HuH-7 (cell line): ENCODE data around the gene ARCN1.
A peak's percentile ranks its signal among the peaks of the same experiment; 100 is the strongest.
"Not testable (repeated sequence)": the region's sequence is repeated elsewhere in the genome, so short reads cannot be mapped to it uniquely, and the experiment has no call there.

Experiments
- DNase-seq: peaks from one replicate; pipeline ENCODE4 v3.0.0; 2011; ENCODE audit warnings: low spot score

The ARCN1 gene

DNA sequence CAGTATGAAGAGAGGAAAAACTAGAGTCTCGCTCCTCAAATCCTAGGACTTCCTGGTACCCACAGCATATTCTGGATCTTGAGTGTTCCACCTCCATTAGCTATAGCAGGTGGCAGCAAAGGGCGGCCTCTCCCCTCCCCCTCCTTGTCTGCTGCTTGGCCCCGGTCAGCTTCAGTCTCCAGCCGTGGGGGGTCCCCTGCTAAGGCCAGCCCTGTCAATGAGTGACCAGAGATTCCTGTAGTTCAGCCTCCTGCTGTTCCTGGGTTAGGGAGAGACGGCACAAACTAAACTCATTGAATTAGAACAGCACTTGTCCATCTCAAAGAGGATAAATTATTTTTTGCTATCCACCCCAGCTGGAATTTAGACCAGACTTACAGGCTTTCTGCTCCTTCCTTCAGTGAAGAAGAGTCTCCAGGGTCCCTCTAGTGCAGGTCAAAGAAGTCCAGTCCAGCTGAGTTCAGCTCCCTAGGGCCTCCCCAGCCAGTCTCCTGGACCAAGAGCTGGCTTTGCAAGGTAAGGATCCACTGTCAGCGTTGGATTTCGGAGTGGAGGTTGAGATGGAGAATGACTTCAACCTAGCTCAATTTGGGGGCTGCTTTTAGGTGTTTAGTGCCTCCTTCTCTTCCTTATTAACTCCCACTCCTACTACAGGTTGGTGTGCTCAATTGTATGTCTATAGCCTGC lies 34.1 kb downstream of the ARCN1 start:
- no peak for DNase-seq

DNA sequence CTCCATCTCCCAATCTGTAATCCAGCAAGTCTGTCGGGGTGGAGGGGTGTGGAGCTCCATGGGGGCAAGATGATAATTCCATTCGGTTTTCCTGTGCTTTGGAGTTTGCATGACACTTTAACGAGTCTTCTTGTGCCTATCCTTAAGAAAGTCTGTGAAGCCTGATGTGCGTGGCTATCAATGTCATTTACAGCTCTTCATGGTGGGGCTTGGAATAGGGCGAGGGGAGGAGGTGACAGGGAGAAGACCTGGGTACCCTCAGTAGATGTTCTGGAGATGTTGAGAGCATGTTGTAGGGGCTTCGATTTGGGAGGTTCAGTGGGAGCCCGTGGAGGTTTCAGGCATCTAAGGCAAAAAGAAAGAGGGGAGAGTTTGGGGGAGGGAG lies 34.6 kb downstream of the ARCN1 start:
- DNase-seq: no peak

DNA sequence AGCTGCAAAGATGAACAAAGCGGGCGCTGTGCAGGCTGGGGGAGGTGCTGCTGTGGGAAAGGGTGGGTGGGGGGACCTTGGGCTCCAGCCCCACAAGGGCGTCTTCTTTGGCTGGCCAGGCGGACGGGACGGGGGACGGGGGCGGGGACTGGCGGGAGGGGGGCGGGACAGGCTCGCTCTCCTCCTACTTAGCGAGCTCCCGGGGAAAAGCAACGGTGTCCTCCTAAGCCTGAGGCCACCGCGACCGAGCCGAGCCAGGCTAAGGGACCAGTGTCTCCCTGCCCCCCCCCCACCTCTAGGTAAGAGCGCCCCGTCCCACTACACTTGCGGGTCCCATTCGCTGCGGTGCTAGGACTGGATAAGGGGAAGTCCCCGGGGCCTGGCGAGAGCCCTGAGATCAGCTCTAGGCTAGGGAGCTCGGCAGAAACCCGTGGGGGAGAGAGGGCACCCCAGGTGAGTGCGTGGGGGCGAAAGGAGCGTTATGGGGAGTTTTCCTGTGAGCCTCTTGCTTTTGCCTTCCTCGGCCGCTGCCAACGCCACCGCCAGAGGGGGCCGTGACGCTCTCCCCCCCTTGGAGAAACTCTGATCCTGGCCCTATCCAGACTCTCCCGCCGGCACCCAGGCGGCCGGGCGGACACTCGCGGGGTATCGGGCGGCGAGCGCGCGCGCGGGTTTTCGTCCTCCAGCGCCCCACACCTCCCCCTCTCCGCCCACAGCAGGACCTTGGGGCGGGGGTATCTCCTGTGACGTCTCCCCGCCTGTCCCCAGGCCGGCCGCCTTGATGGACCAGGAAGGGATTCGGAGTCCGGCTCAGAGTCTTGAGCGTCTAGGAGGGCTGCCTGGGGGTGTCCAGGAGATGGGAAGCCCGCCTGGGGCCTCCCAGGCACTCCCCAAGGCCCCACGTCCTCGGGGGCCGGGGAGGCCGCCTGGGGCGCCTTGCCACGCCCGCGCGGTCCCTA lies 35.5 kb downstream of the ARCN1 start, which contains the start of gene PHLDB1:
TSS of gene PHLDB1 (plus strand) at position 215 of the 959 bp plus-strand sequence. CDS start 6,222 bp downstream, outside the sequence.
- peak; percentile 68 for DNase-seq

DNA sequence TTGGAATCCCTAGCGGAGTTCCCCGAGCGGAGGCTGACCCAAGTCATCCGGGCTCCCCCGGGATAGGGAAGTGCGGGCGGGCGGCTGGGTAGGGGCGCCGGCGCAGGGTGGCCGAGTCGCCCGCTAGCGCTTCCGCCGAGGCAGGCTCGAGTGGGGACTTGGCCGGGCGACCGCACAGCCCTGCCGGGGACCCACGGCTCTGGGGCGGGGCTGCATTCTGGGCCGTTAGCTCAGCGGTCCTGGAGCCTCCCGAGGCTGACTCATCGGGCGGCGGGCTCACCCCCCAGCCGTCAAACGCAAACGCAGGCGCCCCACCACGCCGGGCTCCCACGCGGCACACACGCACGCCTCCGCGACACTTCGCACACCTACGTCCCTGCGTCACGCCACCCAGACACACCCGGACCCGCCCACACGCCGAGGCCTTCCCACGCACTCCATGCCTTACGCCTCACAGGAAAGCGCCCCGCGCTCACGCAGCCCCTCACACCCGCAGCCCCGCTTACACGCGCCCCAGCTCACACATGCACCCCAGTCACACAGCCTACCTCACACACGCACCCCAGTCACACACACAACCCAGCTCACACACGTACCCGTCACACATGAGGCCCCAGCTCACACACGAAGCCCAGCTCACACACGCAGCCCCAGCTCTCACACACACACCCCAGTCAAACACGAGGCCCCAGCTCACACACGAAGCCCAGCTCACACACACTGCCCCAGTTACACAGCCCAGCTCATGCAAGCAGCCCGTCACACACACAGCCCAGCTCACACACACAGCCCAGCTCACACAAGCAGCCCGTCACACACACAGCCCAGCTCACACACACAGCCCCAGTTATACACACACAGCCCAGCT lies 36.4 kb downstream of the ARCN1 start:
- DNase-seq: no peak

DNA sequence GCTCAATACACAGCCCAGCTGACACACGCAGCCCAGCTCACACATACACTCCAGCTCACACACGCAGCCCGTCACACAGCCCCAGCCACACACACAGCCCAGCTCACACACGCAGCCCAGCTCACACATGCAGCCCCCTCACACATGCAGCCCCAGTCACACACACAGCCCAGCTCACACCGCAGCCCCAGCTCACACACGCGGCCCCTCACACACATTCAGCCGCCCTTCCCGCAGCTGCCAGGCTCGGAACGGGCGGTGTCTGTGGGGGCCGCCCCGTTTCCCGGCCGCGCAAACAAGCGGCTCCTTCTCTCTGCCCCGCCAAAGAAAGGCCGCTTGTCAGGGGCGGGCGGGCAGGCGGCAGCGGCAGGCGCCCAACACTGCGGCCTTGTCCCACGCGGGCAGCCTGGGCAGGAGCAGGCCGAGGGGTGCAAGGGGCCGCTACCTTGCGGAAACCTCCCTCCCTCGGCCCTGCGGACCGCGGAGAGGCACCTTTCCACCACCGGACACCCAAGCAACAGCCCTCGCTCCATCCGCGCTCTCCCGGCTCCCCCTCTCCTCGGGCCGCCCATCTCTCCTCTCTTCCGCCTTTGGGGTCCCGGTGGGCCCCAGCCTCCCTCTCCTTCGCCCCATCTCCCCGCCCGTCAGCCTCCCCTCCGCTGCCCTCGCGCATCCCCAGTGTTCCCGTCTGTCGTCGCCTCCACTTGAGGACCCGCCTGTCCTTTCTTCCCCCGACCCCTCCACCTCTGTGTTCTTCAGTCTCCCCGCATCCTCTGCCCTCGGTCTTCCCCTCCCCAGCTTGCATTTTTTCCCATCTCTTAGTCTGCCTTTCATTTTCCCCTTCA lies 37.4 kb downstream of the ARCN1 start:
- DNase-seq: no peak

DNA sequence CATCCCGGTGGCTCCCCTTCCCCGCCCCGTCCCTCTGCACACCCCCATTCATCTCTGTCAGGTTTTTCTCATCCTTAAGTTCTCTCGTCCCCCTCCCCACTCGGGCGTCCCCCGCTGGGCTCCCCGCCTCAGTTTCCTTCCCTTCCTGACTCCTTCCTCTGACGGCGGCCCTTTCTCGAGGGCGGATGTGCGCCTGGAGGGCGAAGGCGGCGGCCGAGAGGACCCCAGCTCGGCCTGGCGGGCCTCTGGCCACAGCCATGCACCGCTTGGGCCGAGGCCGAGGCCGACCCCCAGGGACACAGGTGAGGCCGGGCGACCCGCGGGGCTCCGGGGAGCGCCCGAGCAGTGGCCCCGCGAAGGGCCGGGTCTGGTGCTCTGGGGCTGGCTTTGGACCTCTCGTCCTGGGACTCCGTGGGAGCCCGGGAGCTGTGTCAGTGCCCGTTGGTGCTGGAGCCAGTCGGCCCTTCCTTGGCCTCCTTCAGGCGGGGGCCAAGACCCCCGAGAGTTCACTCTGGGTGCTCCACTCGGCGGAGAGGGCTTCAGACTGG lies 38.1 kb downstream of the ARCN1 start:
- no peak for DNase-seq

DNA sequence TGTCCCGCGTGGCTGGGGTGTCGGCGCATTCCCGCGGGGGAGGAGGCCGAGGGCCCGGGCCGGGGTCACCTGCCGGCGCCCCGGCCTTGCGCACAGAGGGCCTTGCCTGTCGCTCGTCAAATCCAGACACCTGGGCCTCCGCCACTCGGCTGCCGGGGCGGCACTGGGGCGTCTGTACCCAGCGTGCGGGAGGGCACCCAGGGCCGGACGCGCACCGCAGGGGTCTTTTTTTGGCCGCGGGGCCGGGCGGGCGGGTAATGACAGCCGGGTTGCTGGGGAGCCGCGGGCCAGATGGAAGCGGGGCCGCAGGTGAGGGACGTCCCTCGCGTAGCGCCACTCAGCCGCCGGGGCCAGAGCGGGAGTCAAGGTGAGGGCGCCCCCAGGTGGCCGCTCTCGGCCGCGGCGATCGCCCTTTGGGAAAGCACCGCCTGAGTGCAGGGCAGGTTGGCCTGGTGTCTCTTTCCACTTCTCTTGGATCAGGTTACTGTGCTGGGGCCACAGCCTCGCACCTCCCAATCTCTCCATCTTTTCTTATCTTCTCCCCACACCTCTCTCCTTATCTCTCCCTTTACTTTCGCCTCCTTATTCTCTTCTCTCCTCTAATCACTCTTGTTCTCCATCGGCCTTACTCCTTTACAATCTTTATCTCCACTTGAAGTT lies 38.7 kb downstream of the ARCN1 start:
- DNase-seq: peak; percentile 86

DNA sequence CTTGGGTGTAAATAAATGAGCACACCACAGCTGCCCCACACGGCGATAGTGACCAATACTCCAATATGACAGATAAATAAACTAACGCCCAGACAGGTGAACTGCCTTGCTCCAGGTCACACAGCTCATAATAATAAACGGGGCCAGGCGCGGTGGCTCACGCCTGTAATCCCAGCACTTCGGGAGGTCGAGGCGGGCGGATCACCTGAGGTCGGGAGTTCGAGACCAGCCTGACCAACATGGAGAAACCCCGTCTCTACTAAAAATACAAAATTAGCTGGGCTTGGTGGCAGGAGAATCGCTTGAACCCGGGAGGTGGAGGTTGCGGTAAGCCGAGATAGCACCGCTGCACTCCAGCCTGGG lies 39.2 kb downstream of the ARCN1 start:
- DNase-seq: not testable (repeated sequence)

DNA sequence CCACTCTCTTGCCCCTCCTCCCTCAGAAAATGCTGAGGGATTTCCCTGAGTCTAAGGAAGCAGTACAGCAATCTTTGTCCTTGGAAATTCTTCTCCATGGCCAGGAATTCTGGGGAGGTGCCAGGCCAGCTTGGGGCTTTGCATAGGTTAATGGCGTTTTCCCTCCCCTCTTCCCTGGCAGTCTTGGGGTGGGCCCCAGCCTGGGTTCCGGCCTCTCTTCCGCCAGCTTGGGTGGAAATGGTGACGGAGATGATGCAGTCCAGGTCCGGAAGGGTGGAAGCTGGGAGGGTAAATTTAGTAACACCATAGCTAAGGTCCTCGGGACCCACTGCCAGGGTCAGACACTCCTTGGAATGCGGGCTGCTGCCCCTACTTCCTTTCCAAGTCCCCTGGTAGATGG lies 40.2 kb downstream of the ARCN1 start:
- no peak for DNase-seq

DNA sequence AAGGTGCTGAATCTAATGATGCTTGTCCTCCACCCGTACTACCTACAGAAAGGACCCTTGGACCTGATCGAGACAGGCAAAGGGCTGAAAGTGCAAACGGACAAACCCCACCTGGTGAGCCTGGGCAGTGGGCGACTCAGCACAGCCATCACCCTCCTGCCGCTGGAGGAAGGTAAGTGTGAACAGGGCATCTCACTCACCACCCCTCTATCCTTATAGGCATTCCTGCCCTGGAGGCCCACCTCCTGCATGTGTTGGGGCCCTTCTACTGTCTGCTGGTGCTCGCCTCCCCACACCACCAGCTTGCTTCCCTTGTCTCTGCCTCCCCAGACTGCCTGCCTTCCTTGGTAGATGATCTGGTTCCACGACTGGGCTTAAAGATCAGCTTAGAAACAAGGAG lies 42.3 kb downstream of the ARCN1 start:
- no peak for DNase-seq

DNA sequence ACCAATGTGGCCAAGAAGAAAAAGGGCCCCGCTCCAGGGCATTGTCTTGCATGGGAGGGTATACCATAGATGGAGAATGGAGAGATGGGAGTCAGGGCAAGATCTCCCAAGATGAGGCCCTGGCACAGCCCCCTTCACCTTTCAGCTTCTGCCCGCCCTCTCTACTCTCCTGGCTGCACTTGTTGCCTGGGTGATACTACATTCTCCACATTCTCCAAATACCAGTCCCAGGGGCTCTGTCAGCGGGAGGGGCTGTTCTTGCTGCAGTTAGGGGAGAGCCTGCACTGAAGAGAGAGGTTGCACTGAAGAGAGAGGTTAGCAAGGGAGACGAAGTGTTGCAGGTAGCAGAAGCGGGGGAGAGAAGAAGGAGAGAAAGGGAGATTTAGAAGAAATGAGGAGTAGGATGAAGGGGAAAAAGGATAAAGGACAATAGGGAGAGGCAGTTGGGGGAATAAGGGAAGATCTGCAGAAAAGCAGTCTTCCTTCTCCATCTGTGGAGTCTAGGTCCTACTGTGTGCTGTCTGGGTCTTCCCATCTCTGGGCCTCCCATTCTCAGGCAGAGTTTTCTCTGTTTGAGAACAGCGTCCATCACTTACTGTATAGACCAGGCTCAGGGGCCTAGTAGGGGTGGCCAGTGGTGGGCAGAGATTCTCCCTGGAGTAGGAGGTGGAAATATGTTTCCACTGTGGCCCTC lies 43.2 kb downstream of the ARCN1 start:
- DNase-seq: no peak

DNA sequence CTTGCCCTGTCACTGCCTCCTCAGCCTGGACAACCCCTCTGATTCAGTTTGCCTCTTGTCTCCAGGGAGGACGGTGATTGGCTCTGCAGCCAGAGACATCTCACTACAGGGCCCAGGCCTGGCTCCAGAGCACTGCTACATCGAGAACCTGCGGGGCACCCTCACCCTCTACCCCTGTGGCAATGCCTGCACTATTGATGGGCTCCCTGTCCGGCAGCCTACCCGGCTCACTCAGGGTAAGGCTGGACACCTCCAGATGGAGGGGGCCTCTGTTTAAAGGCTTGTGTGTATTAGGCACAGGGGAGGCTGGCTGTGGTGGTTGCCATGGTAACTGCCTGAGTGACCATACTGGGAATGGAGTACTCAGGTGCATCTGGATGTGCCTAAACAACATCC lies 43.8 kb downstream of the ARCN1 start:
- DNase-seq: no peak

DNA sequence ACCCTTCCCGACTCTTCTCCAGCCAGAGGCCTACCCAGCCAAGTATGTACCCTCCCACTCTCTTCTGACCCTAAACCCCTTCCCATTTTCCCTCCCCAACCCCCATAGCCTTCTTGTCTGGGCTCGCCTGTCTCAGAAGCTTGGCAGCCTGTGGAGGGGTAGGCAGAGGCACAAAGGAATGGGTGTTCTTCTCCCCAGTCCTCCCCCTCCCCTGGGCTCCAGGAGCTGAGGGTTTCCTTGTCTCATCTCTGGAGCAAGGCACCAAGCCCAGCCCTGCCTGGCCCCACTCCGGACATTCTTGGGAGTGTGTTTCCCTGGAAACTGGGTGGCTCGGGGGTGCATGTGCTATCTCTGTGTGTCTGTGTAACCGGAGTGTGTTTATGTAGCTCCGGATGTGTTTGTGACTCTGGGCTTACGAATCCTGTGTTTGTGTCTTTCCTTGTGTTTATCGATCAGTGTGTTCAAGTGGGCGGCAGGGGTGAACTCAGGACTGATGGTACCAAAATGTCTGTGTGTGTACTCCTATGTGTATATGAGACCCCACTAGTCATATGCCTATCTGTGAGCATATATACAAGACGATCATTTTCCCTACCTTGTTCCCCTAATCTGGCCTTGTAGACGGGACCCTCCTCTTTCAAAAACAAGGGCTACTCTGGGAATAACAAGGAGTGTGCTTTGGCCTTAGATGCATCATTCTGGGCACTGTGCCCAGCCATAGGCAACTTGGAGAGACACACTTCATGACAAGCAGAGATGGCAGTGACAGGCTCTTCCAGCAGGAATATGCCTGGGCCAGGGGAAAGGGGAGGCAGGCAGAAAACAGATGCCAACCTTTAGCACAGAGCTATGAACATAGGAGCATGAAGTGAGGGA lies 46.1 kb downstream of the ARCN1 start:
- DNase-seq: no peak

DNA sequence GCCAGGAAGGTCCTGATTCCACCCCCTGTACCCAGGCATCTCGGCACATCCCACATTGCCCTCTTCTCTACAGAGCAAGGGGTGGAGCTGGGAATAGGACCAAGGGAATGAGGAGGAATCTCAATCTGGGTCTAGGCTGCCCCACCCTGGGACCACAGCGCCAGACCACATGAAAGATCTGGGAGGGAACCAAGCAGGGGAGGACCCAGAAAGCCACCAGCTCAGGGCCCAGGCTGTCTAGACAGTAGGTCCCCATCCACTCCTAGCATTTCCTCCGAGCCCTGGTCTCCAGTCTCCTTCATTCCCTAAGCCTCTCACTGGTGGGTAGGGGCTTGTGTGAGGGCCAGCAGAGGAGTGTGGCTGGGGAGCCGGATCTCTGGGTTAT lies 46.8 kb downstream of the ARCN1 start:
- no peak for DNase-seq

DNA sequence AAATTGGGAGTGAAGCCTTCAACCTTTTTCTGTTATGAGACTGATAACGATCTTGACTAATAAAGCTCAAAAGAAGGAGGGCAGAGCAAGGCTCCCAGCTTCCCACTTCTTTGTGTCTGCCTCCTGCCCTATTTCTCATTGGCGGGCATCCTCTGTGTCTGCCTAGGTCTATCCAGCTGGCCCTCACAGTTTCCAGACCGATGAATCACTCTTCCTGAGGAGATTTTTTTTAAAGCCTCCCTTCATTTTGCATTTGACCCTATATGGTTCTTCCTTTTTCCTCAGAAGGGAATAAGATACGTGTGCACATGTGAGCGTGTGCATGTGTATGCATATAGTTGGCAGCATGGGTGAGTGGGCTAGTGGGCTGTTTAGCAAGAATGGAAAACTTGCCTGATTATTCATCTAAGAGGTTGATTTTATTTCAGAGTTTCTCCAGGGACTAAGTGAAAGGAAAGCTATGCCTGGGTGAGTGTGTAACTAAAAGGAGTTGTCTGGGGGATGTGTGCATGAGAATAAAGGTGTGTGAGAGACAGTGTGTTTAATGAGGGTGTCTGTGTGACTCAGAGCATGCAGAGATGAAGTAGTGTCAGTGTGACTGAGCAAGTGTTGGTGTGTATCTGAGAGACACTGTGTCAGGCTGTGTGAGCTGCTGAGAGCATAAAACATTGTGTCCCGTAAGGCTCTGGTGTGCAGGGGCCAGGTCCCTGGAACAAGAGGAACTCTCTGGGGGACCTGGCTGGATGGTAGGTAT lies 47.4 kb downstream of the ARCN1 start:
- DNase-seq: no peak

DNA sequence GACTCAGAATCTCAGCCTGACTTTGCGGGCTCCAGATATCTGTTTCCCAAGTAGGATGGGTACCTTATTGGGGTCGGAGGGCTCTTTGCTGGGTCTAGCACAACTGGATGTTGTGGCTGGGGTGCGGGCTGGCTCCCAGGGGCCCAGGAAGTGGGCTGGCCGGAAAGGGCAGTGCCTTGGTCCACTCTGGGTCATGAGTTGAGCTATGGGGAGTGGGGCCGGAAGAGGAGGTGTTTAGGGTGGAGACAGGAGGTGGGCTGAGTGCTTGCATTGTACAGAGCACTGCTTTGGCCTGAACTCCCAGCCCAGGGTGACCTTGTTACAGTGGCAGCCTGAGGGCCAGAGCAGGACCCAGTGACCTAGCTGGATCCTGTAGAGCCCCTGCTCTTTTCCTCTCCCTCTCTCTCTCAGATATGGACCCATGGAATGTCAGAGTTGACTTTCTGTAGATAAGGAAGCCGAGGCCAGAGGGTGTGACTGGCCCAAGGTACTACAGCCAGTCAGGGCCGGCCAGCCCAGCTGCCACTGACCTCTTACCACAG lies 48.4 kb downstream of the ARCN1 start:
- DNase-seq: peak; percentile 58

DNA sequence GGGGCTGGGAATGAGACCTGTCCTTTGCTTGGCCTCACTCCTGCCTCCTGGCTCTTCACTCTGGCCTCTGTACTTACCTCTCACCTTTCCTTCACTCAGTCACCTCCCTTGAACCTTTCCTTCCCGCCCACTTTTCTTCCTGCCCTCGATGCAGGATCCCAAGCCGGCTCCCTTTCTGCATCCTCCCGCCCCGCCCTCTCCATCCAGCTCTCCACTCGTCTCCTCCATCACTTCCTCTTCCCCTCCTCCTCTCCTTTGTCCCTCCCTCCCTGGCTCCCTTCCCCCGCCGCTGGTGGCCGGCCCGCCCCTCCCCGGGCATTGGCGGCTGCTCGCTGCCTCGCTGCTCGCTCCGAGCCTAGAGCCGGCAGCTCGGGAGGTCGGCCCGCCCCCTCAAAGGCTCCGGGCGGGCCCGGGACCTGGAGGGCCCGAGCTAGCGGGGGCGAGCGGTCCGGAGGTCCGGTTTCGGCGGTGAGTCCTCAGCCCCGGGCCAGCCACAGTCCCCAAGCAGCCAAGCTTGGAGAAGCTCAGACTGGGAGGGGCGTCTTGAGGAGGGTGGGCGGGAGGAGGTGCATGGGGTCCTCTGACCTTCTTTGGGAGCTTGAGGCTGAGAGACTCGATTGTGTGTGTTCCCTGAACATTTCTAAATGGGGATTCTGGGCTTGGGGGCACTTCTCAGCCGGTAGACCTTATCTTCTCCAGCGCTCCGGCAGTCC lies 49.0 kb downstream of the ARCN1 start:
- peak; percentile 87 for DNase-seq
